DMS114 treated with DMSO at 0.1 percent for 48 hours (cell line): Measurements from ENCODE around the gene SLC6A12.

ENCODE experiments used
- DNase-seq: peaks from one replicate; lab custom pipeline; 2025; ENCODE audit not compliant: unreplicated experiment; lab: John Stamatoyannopoulos, UW

SLC6A12 gene

GRCh38 chr12:214003-214741 is at the start of gene SLC6A12:
Gene SLC6A12, minus strand, starts transcription at chr12:214157. Its CDS starts 4,171 bp downstream, at chr12:209986.
- DNase-seq: no peak

- DNase-seq: no peak
Measured at GRCh38 chr12:263574-263973, 49.6 kb upstream of the SLC6A12 start.

- no peak for DNase-seq
Measured at GRCh38 chr12:262817-263216, 48.9 kb upstream of the SLC6A12 start, which contains the start of gene SLC6A13. Gene SLC6A13, minus strand, starts transcription at chr12:262836. Its CDS starts 2,784 bp downstream, at chr12:260052.

GRCh38 chr12:262113-262512 is 48.2 kb upstream of the SLC6A12 start:
- no peak for DNase-seq

GRCh38 chr12:257521-258321 is 43.8 kb upstream of the SLC6A12 start:
- no peak for DNase-seq

GRCh38 chr12:256958-257357 is 43.0 kb upstream of the SLC6A12 start:
- DNase-seq: no peak

GRCh38 chr12:256225-256624 is 42.3 kb upstream of the SLC6A12 start:
- no peak for DNase-seq

- DNase-seq: no peak
Measured at GRCh38 chr12:254912-255311, 41.0 kb upstream of the SLC6A12 start.

GRCh38 chr12:254039-254438 is 40.1 kb upstream of the SLC6A12 start:
- DNase-seq: no peak

GRCh38 chr12:253116-253831 is 39.3 kb upstream of the SLC6A12 start:
- DNase-seq: no peak

GRCh38 chr12:252636-253035 is 38.7 kb upstream of the SLC6A12 start:
- no peak for DNase-seq

GRCh38 chr12:247271-247670 is 33.3 kb upstream of the SLC6A12 start:
- no peak for DNase-seq

GRCh38 chr12:243381-243780 is 29.4 kb upstream of the SLC6A12 start:
- no peak for DNase-seq

GRCh38 chr12:242496-242895 is 28.5 kb upstream of the SLC6A12 start:
- DNase-seq: no peak

GRCh38 chr12:241266-241665 is 27.3 kb upstream of the SLC6A12 start:
- no peak for DNase-seq

- DNase-seq: no peak
Measured at GRCh38 chr12:240566-240965, 26.6 kb upstream of the SLC6A12 start.

- no peak for DNase-seq
Measured at GRCh38 chr12:238736-239398, 24.9 kb upstream of the SLC6A12 start.

GRCh38 chr12:238116-238515 is 24.2 kb upstream of the SLC6A12 start:
- DNase-seq: no peak

- DNase-seq: no peak
Measured at GRCh38 chr12:237026-237815, 23.3 kb upstream of the SLC6A12 start.

GRCh38 chr12:236445-236844 is 22.5 kb upstream of the SLC6A12 start:
- no peak for DNase-seq
